Measurements from ENCODE around the gene CADM2. TPM values are rescaled to one million over a fixed set of nuclear protein-coding genes. Genes with fewer than 3 reads are reported as not detected.
A peak's percentile ranks its signal among the peaks of the same experiment; 100 is the strongest.

CADM2 gene
- total RNA-seq, 8 experiments from 2014 or later, result 0.15 to 19.2 (median 4.8) TPM

DNA sequence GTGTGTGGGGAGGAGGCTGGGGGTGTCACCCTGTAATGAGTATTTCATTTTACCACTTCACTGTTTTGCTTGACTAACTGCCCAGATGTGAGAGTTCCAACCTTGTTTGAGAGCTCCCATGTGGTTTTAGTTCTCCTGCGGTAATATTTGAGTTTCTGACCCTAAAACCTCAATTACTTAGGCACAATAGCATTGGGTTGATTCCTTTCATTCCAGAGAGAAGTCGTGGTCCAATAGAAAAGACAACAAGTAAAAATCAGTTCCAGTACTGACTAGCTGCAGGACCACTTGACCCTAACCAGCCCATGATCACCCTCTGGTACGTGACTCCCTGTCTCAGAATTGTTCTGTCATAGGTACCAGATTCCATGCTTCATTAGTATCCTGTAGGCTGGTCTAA, 630.4 kb downstream of the CADM2 start:
- H3K4me3 ChIP-seq, result no peak overlapping the region
- in situ Hi-C loops (cut with MboI; ENCODE audit: low pct_unique_long_range_greater_than_20kb in 2 of 9, low sequenced_read_pairs in 9 of 9, unreplicated experiment in 9 of 9), result no loop called here
- ATAC-seq (replicated peaks in 6 of 8), result no peak
- WGBS, 10 experiments, result 0 to 100% (median 85%) methylated on average over 1 to 3 of the region's 3 CpGs; no CpG with 5 or more reads in 4 of the 10 experiments
- H3K27ac ChIP-seq, result no peak overlapping the region
- H3K4me1 ChIP-seq (replicated peaks in 1 of 2), result no peaks in the 10 kb centered on the region

DNA sequence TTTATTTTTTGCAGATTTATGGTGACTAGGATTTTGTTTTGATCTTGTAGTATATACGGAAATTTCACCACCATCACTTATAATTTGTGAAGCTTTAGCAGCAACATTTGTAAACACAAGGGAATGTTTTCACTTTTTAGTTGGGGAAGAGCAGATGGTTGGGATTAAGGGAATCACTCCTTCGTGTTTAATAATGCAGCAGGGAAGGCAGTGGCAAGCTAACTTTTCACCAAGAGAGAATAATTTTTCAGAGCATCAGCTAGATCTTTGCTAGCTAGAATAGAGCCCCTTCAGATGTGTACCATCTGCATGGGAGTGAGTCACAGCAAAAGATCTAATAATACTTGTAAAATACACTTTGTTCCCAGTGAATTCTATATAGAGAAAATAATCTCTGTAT, 632.7 kb downstream of the CADM2 start:
- Histone ChIP-seq H3K27ac (no peak overlapping the region), H3K4me3 (no peak overlapping the region), H3K4me1 (replicated peaks in 1 of 2) (no peaks in the 10 kb centered on the region)
- in situ Hi-C loops (cut with MboI; ENCODE audit: low pct_unique_long_range_greater_than_20kb in 2 of 9, low sequenced_read_pairs in 9 of 9, unreplicated experiment in 9 of 9), result no loop called here
- ATAC-seq (replicated peaks in 6 of 8), result peak in 1 of 8 experiments; percentile 40
- WGBS, 10 experiments, result 0 to 100% (median 0%) methylated on average over 1 to 2 of the region's 2 CpGs; no CpG with 5 or more reads in 3 of the 10 experiments

DNA sequence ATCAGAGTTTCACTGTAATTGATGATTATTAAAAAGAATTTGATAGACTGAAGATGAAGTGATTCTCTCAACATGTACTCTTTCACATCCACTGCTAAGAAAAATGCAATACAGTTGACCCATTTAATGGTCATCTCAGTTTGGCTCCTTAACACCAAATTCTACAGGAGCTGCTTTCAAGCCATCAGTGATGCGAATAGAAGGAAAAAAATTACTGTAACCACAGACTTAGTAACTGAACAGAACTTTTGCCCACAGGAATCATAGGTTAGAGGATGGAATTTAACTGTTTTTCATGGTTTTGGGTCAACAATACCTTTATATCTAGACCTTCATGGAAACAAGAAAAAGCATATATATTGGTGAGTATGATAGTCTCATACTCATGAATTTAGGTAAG, 633.5 kb downstream of the CADM2 start:
- Histone ChIP-seq H3K27ac (no peak overlapping the region), H3K4me1 (replicated peaks in 1 of 2) (no peaks in the 10 kb centered on the region), H3K4me3 (no peak overlapping the region)
- no peak for ATAC-seq (replicated peaks in 6 of 8)
- in situ Hi-C loops (cut with MboI; ENCODE audit: low pct_unique_long_range_greater_than_20kb in 2 of 9, low sequenced_read_pairs in 9 of 9, unreplicated experiment in 9 of 9), result no loop called here
- 6 to 100% (median 90%) methylated on average over 1 of the region's 1 CpG; no CpG with 5 or more reads in 3 of the 10 experiments for WGBS, 10 experiments

DNA sequence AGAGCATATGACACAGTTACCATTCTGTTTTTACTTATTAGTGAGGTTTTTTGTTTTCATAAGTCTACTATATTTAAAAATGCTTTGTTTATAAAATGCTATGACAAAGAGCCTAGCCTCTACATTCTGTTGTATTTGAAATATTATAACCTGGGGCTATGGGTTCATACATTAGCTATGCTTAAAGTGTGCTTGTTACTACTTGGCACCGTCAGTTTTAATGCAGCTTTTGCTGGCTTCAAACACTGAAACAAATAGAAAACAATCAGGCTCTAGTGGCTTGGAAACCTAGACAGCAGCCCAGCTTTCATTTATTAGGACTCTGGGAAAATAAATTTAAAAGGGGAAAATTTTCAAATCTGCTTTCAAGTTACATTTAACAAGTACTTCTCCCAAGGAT, 635.9 kb downstream of the CADM2 start:
- Histone ChIP-seq H3K27ac (no peak overlapping the region), H3K4me3 (no peak overlapping the region), H3K4me1 (replicated peaks in 1 of 2) (no peaks in the 10 kb centered on the region)
- ATAC-seq (replicated peaks in 6 of 8), result no peak
- whole genome bisulfite sequencing, 10 experiments, result 0 to 92% (median 63%) methylated on average over 1 of the region's 1 CpG; no CpG with 5 or more reads in 2 of the 10 experiments
- in situ Hi-C loops (cut with MboI; ENCODE audit: low pct_unique_long_range_greater_than_20kb in 2 of 9, low sequenced_read_pairs in 9 of 9, unreplicated experiment in 9 of 9), result no loop called here

DNA sequence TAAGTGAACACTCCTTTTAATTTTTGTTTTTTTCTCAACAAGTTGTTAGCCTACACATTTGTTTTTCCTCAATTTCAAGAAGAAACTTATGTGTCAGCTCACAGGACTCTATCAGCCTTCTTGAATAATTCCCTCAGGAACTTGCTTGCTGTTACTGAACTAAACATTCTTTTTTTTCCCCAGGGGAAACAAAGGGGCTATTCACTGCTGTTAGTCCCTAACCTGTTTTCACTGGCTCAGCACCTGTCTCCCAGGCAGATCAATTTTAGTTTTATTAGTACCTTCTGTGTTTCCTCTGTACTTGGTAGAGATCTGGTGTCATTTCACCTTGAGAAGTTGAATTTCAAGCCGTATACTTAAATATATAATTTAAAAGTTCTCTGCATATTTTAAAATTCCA, 644.6 kb downstream of the CADM2 start:
- Histone ChIP-seq H3K4me1 (replicated peaks in 1 of 2) (peaks cover 2 to 6% of the 10 kb centered on the region in 2 donors), H3K27ac (no peak overlapping the region), H3K4me3 (no peak overlapping the region)
- in situ Hi-C loops (cut with MboI; ENCODE audit: low pct_unique_long_range_greater_than_20kb in 2 of 9, low sequenced_read_pairs in 9 of 9, unreplicated experiment in 9 of 9), result no loop called here
- ATAC-seq (replicated peaks in 6 of 8), result peak in 1 of 8 experiments; percentile 18
- 7 to 92% (median 59%) methylated on average over 1 of the region's 1 CpG; no CpG with 5 or more reads in 2 of the 10 experiments for WGBS, 10 experiments

DNA sequence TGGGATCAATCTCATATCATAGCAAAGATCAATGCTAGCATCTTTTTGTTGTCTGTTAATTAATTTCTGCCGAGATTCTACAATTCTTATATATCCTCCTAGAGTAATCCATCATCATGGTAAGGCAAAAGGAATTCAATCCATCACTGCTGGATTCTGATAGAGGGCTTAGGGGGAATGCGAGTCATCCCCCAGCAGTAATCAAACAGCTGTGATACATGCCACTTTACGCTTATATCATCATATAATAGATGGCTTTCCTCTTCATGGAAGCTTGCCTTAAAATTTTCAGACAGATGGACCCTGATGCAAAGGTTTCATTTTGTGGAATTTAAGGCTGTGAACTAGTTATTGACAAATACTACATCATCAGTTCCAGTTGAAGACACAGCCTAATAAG, 645.9 kb downstream of the CADM2 start:
- no peak for ATAC-seq (replicated peaks in 6 of 8)
- WGBS, 10 experiments, result 6 to 86% (median 44%) methylated on average over 1 to 3 of the region's 3 CpGs; no CpG with 5 or more reads in 1 of the 10 experiments
- in situ Hi-C loops (cut with MboI; ENCODE audit: low pct_unique_long_range_greater_than_20kb in 2 of 9, low sequenced_read_pairs in 9 of 9, unreplicated experiment in 9 of 9), result no loop called here
- peaks cover 2 to 6% of the 10 kb centered on the region in 2 donors for H3K4me1 ChIP-seq (replicated peaks in 1 of 2)
- no peak overlapping the region for H3K27ac ChIP-seq
- H3K4me3 ChIP-seq, result no peak overlapping the region

DNA sequence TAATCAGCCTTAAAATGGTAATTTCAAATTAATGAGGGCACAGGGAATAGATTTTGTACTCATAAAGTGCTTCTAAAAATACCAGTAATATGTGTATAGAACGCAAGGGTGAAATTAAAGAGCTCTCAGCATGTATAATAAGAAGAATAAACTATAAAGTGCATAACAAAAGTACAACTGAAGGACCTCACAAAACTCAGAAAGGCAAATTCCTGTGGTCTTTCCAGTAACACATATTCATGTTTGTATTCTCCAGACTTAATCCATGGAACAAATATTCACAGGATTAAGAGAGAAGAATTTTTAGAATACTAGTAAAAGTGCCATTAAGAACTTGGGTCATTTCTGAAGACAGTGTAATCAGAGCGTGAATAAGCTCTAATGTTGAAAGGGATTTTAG, 646.3 kb downstream of the CADM2 start:
- Histone ChIP-seq H3K4me3 (no peak overlapping the region), H3K27ac (no peak overlapping the region), H3K4me1 (replicated peaks in 1 of 2) (peaks cover 2 to 6% of the 10 kb centered on the region in 2 donors)
- WGBS, 10 experiments, result 0 to 100% (median 70%) methylated on average over 1 to 2 of the region's 2 CpGs; no CpG with 5 or more reads in 1 of the 10 experiments
- no peak for ATAC-seq (replicated peaks in 6 of 8)
- in situ Hi-C loops (cut with MboI; ENCODE audit: low pct_unique_long_range_greater_than_20kb in 2 of 9, low sequenced_read_pairs in 9 of 9, unreplicated experiment in 9 of 9), result no loop called here

DNA sequence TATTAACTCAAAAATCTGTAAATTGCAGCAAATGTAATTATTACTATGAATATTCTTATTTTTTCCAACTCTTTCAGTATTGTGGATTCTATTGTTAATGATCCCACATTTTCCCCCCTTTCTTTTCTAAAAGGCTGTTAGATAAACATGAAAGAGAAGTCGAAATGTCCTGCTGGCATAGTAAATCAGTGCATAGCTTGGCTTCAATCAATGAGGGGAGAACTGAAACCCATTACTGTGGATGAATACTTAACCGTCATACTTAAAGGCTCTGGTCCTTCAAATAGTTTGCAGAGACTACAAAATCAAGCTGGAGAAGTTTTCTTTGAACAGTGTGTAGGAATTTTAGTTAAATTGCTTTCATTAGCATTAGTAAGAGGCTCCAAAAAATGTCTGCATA, 667.9 kb downstream of the CADM2 start:
- in situ Hi-C loops (cut with MboI; ENCODE audit: low pct_unique_long_range_greater_than_20kb in 2 of 9, low sequenced_read_pairs in 9 of 9, unreplicated experiment in 9 of 9), result no loop called here
- 0 to 41% (median 18%) methylated on average over 1 to 2 of the region's 2 CpGs; no CpG with 5 or more reads in 2 of the 10 experiments for WGBS, 10 experiments
- Histone ChIP-seq H3K4me1 (replicated peaks in 1 of 2) (peaks cover 0 to 7% of the 10 kb centered on the region in 2 donors), H3K27ac (no peak overlapping the region), H3K4me3 (no peak overlapping the region)
- ATAC-seq (replicated peaks in 6 of 8), result no peak

DNA sequence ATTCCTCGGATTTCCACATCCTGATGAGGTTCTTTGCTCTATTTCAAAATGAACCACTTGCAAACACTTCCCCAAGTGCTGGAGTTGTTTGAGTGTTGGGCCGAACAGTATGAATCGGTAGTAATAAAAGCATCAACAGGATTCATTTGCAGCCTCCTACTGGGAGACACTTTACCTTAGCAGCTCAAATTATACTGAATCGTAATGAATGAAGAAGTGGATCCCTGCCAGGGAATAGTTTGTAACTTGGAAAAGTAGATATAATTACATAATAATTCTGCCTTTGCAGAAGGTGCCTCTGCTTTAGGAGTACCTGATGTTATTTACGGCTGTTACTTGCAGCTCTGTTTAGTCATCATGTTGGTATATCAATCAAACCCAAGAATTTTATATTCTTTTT, 669.1 kb downstream of the CADM2 start:
- peaks cover 0 to 7% of the 10 kb centered on the region in 2 donors for H3K4me1 ChIP-seq (replicated peaks in 1 of 2)
- in situ Hi-C loops (cut with MboI; ENCODE audit: low pct_unique_long_range_greater_than_20kb in 2 of 9, low sequenced_read_pairs in 9 of 9, unreplicated experiment in 9 of 9), result no loop called here
- H3K4me3 ChIP-seq, result no peak overlapping the region
- no peak overlapping the region for H3K27ac ChIP-seq
- 0 to 93% (median 77%) methylated on average over 2 to 4 of the region's 5 CpGs; no CpG with 5 or more reads in 1 of the 10 experiments for WGBS, 10 experiments
- ATAC-seq (replicated peaks in 6 of 8), result no peak

DNA sequence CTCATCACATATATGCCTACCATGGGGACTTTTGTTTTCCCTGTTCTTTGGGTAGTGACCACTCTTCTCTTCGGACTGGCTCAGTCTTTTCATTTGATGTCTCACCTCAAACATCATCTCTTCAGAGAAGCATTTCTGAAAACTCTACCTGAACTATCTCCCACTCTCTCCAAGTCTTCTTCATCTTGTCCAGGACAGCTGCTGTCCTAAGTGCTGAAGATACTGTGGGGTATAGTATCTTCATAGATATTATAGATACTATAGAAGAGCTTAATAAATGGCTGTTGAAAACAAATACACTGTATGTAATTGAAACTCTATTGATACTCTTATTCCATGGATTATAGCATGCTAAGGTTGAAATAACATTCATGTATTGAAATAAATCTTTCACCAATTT, 672.3 kb downstream of the CADM2 start:
- Histone ChIP-seq H3K4me3 (no peak overlapping the region), H3K27ac (no peak overlapping the region), H3K4me1 (replicated peaks in 1 of 2) (peaks cover 0 to 7% of the 10 kb centered on the region in 2 donors)
- WGBS, 10 experiments, result 0 to 100% (median 75%) methylated on average over 1 of the region's 1 CpG; no CpG with 5 or more reads in 2 of the 10 experiments
- no peak for ATAC-seq (replicated peaks in 6 of 8)
- in situ Hi-C loops (cut with MboI; ENCODE audit: low pct_unique_long_range_greater_than_20kb in 2 of 9, low sequenced_read_pairs in 9 of 9, unreplicated experiment in 9 of 9), result no loop called here

DNA sequence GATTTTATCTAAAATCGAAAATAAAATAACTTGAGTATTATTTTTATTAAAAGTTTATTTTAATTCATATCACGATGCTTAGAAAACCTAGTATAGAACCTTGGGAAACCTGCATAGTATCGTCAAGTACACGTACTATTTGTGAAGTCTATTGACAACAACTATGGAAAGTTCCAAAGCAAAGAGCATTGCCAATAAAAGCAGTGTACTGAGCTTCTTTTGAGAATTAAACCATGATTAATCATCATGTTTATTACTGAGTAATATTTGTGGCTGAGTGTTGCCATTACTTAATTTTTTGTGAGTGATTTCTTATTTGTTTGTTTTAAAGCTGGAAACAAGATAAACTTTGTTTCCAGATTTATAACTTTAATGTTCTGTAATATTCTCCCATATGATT, 674.1 kb downstream of the CADM2 start:
- ATAC-seq (replicated peaks in 6 of 8), result no peak
- no peak overlapping the region for H3K4me3 ChIP-seq
- WGBS, 10 experiments, result 0 to 100% (median 39%) methylated on average over 1 to 4 of the region's 4 CpGs; no CpG with 5 or more reads in 1 of the 10 experiments
- H3K4me1 ChIP-seq (replicated peaks in 1 of 2), result no peaks in the 10 kb centered on the region
- H3K27ac ChIP-seq, result no peak overlapping the region
- in situ Hi-C loops (cut with MboI; ENCODE audit: low pct_unique_long_range_greater_than_20kb in 2 of 9, low sequenced_read_pairs in 9 of 9, unreplicated experiment in 9 of 9), result no loop called here

DNA sequence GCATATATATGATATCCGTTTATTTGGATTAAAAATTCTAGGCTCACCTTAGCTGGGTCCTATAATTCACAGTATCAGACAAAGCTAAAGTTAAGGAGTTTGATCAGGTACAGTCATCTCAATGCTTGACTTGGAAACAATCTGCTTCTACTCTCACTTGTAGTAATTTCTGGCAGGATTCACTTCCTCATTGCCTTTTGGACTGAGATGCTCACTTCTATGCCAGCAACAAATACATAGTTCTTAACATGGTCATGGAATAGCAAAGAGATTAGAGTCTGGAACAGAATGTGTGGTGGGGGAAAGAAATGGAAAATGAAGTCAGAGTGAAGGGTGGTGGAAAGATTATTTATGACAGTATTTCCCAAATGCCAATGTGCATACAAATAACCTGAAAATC, 693.6 kb downstream of the CADM2 start:
- H3K4me1 ChIP-seq (replicated peaks in 1 of 2), result no peaks in the 10 kb centered on the region
- 11 to 100% (median 80%) methylated on average over 1 of the region's 1 CpG; no CpG with 5 or more reads in 3 of the 10 experiments for WGBS, 10 experiments
- H3K4me3 ChIP-seq, result no peak overlapping the region
- no peak overlapping the region for H3K27ac ChIP-seq
- in situ Hi-C loops (cut with MboI; ENCODE audit: low pct_unique_long_range_greater_than_20kb in 2 of 9, low sequenced_read_pairs in 9 of 9, unreplicated experiment in 9 of 9), result no loop called here
- ATAC-seq (replicated peaks in 6 of 8), result no peak

DNA sequence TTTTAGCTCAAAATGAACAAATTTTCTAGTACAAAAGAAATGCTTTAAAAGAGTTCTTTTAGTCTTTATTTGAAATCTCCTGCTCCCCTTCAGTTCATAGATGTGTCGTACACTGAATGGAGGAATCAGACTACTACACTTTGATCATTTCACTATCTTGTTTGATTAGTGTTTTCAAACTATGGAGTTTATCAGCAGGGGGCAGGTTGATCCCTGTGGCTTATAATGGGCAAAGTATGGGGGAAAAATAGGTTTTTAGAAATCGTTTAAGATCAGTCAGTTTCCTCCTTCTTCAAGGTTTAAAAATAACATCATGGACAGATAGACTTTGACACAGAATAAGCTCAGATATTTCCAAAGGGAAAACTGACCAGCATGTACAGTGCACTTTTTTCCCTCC, 701.7 kb downstream of the CADM2 start:
- in situ Hi-C loops (cut with MboI; ENCODE audit: low pct_unique_long_range_greater_than_20kb in 2 of 9, low sequenced_read_pairs in 9 of 9, unreplicated experiment in 9 of 9), result no loop called here
- WGBS, 10 experiments, result 5 to 79% (median 50%) methylated on average over 2 of the region's 2 CpGs; no CpG with 5 or more reads in 1 of the 10 experiments
- ATAC-seq (replicated peaks in 6 of 8), result no peak
- Histone ChIP-seq H3K27ac (no peak overlapping the region), H3K4me3 (no peak overlapping the region), H3K4me1 (replicated peaks in 1 of 2) (no peaks in the 10 kb centered on the region)

DNA sequence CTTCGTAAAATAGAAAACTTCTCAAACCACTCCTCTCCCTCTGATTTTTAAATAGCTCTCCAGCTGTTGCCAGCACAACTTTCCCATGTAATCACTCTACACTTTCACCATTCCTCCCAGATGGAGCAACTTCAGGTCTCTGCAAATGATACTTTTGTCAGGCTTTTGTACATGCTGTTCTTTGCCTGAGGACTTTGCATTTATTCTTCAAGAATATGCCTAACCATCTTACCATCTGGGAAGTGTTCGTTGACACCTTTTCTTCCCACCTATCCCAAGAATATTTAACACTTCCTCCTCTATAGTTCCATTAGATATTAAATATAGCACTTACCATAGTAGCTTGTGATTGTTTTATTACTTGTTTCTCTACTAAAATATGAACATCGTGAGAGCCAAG, 703.7 kb downstream of the CADM2 start:
- WGBS, 10 experiments, result 0 to 100% (median 84%) methylated on average over 1 to 3 of the region's 3 CpGs
- ATAC-seq (replicated peaks in 6 of 8), result no peak

More for the DNA sequence above, 703.7 kb downstream of the CADM2 start:
- H3K4me1 ChIP-seq (replicated peaks in 1 of 2), result no peaks in the 10 kb centered on the region
- in situ Hi-C loops (cut with MboI; ENCODE audit: low pct_unique_long_range_greater_than_20kb in 2 of 9, low sequenced_read_pairs in 9 of 9, unreplicated experiment in 9 of 9), result no loop called here
- H3K27ac ChIP-seq, result no peak overlapping the region
- H3K4me3 ChIP-seq, result no peak overlapping the region
